Left cardiac atrium (tissue), 4 donors: Measurements from ENCODE around the gene NEDD8. TPM values are rescaled to one million over a fixed set of nuclear protein-coding genes. Genes with fewer than 3 reads are reported as not detected.
"Not testable (repeated sequence)": the region's sequence is repeated elsewhere in the genome, so short reads cannot be mapped to it uniquely, and the experiment has no call there.

Experiments
- ATAC-seq, 2 donors: fragments of 200-7000 bp; cut with Tn5 transposase; one replicate each; pipeline ENCODE4 v1.9.1; 2020; ENCODE audit warnings: mild to moderate bottlenecking in 2 of 2, moderate library complexity in 2 of 2
- DNase-seq: peaks from one replicate; pipeline ENCODE4 v3.0.0-alpha.2; 2020
- intact Hi-C, 2 donors: fragments of 100-400 bp; cut with DNase I; formaldehyde crosslinking; loops; one replicate each; pipeline versions ENCODE4 v1.14.1 to v1.15.1; 2022 to 2023
- total RNA-seq, 2 donors: library from RNA; stranded (reverse); fragmentation: NEBNext Ultra II Directional; extraction: Animal tissue kit (Norgen Biotek cat#: 25700); gene quantifications; one replicate each; pipeline ENCODE4 v1.2.1, GENCODE V29; 2021
- donor health status: DM: no; HTN: yes; CAD: no.
- donor health status: DM: no; HTN: yes; CAD: no; lungs with severe emphysema.
- donor health status: DM: yes; HTN: yes; CAD: no.
- donor health status: Dilated cardiomyopathy.

Gene NEDD8
- total RNA-seq, 2 donors from 2014 or later = 162 to 186 TPM

- intact Hi-C loops = no loop called here
- no peak for ATAC-seq
- no peak for DNase-seq
These were observed 2.2 kb upstream of the NEDD8 start for GRCh38 chr14:24234095-24235005.

- ATAC-seq (peak in 1 of 2 donors; percentile 3), DNase-seq (no peak)
- intact Hi-C loops = no loop called here
These were observed 1.3 kb upstream of the NEDD8 start for GRCh38 chr14:24233538-24233866.

- intact Hi-C loops = no loop called here
These were observed 724 bp upstream of the NEDD8 start, which contains the start of gene GMPR2 for GRCh38 chr14:24232645-24233537. GMPR2 (plus strand) TSS chr14:24232929; CDS start chr14:24233254, 325 bp downstream.

DNA sequence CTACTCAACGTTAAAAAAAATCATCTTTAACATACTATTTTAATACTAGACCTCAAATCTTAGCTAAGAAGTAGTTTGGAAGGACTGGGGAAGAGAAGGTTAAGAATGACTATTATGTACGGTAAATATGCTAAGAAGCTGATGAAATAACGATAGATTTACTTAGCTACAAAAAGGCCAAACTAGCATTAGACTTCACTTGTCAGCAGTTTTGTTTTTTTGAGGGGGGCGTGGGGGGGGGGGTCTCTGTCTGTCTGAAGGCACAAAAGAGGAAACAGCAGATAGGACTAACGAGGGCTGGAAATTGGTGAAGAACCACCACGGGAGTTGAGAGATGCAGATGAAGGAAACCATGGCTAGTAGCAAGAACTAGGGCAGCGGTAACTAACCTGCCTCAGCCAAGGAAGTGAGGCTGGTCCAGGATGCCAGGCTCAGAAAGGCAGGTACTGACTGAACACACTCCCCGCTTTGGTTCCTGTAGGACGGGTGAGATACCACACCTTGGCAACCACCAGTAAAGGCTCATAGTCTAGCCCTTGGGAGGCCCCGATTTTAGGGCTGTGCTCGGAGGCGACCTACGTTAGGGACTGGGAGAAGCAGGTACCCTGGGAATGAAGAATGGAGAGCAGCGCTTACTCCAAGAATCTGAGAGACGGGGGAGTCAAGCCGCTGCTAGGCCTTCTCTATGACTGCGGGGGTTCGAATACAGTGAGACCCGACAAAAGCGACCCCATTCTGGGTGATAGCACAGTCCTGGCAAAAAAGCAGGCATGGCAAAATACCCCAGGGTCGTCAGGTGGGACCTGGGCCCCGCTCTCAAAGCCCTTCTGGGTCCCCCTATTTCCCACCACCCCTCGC lies 675 bp downstream of the NEDD8 start:
- ATAC-seq (peak in 1 of 2 donors; percentile 6), DNase-seq (no peak)
- intact Hi-C loops = no loop called here

More at GRCh38 chr14:24232645-24233537, 724 bp upstream of the NEDD8 start, which contains the start of gene GMPR2:
- peak; percentile 58 to 67 for ATAC-seq
- peak; percentile 84 for DNase-seq

GRCh38 chr14:24228902-24229301 lies 3.3 kb downstream of the NEDD8 start:
- no peak for ATAC-seq
- intact Hi-C loops = no loop called here

DNA sequence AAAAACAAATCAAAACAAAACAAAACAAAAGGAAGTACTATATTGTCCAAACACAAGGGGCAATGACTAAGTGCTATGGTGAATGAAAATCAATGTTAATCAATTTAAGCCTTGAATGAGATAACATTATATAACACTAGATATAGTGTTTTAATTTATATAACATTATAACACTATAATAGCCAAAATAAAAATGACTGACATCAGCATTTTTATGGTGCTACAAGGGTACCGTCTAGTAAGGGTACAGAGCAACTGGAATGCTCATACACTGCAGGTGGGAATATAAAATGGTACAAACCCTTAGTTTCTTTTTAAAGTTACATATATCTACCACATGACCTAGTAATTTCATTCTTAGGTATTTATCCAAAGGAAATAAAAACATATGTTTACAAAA lies 5.7 kb downstream of the NEDD8 start:
- intact Hi-C loops = no loop called here
- ATAC-seq = no peak
- DNase-seq = no peak

More at GRCh38 chr14:24228902-24229301, 3.3 kb downstream of the NEDD8 start:
- no peak for DNase-seq

DNA sequence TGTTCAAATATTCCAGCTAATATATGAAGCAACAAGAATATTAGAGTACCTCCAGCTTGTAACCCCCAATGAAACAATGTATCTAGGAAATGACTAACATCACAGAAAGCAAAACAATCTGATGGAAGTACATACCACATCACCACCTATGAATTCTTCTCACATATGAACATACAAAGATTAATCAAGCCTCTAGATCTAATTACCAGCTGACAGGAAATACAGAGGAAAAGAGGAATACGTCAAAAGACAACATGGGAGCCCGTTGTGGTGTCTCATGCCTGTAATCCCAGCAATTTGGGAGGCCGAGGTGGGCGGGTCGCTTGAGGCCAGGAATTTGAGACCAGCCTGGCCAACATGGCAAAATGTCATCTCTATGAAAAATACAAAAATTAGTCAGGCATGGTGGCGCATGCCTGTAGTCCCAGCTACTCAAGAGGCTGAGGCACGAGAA lies 7.5 kb downstream of the NEDD8 start:
- no peak for DNase-seq
- no peak for ATAC-seq
- intact Hi-C loops = no loop called here

DNA sequence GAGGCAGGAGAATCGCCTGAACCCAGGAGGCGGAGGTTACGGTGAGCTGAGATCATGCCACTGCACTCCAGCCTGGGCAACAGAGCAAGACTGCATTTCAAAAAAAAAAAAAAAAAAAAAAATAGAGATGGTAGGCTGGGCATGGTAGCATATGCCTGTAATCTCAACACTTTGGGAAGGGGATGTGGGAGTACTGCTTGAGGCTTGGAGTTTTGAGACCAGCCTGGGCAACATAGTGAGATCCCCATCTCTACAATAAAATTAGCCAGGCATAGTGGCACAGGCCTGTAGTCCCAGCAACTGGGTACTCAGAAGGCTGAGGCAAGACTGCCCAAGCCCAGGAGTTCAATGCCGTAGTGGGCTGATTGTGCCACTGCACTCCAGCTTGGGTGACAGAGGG lies 9.2 kb downstream of the NEDD8 start:
- DNase-seq, ATAC-seq, intact Hi-C loops: not testable (repeated sequence)

- ATAC-seq (no peak), DNase-seq (no peak)
- intact Hi-C loops = no loop called here
These were observed 12.6 kb downstream of the NEDD8 start for GRCh38 chr14:24219521-24219920.

DNA sequence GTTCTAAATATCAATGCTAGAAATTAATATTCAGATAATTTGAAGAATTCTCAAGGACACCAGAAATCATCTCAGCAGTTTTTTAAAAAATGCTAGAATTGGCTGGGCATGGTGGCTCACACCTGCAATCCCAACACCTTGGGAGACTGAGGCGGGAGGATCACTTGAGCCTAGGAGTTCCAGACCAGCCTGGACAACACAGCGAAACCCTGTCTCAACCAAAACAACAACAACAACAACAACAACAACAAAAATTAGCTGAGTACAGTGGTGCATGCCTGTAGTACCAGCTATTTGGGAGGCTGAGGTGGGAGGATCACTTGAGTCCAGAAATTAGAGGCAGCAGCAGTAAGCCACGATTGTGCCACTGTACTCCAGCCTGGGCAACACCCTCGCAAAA lies 13.1 kb downstream of the NEDD8 start:
- ATAC-seq (no peak), DNase-seq (no peak)
- intact Hi-C loops = no loop called here

- DNase-seq, ATAC-seq, intact Hi-C loops: not testable (repeated sequence)
These were observed 15.3 kb downstream of the NEDD8 start for GRCh38 chr14:24216876-24217275.

GRCh38 chr14:24216345-24216699 lies 15.8 kb downstream of the NEDD8 start:
- no peak for DNase-seq
- ATAC-seq = no peak
- intact Hi-C loops = no loop called here

DNA sequence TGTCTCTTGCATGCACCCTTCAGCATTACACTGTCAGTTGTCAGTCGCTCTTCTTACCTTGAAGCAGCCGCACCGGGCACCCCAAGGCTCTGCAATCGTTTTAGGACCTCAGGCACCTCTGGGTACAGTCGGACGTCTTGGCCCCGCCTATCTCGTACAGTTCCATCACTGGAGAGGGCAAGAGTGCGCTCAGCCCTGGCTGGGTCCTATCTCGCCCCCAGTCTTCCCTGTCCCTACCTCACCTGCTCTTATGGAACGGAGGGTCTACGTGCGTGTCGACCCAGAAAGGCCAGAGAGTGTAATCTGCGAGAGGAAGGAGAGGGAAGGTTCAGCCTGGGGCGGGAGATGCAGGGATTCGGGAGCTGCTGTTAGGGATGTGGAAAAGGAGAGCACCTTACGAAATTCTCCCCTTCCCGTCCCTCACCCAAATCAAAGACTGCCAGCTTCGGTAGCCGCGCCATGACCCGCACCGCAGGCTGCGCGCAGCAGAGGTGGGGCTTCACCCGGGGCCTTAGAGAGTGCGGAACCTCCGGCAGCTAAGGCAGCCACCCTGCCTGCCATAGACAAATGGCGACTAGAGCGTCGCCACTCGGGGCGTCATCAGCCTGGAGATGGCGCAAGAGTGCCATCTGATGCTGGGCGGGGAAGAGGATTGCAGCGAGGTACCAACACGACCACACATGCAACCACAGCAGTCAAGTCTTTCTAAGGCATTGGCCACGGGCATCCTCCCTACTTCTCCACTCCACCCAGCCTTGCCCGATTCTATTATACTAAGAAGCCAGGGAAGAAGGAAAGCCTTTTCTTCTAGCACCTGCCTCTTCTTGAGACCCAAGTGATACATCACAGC lies 16.4 kb downstream of the NEDD8 start, which contains the start of gene MDP1:
MDP1 (minus strand) TSS at position 572 of the 850 bp plus-strand sequence; CDS start at position 461, 111 bp downstream.
- ATAC-seq = peak; percentile 74 to 80

DNA sequence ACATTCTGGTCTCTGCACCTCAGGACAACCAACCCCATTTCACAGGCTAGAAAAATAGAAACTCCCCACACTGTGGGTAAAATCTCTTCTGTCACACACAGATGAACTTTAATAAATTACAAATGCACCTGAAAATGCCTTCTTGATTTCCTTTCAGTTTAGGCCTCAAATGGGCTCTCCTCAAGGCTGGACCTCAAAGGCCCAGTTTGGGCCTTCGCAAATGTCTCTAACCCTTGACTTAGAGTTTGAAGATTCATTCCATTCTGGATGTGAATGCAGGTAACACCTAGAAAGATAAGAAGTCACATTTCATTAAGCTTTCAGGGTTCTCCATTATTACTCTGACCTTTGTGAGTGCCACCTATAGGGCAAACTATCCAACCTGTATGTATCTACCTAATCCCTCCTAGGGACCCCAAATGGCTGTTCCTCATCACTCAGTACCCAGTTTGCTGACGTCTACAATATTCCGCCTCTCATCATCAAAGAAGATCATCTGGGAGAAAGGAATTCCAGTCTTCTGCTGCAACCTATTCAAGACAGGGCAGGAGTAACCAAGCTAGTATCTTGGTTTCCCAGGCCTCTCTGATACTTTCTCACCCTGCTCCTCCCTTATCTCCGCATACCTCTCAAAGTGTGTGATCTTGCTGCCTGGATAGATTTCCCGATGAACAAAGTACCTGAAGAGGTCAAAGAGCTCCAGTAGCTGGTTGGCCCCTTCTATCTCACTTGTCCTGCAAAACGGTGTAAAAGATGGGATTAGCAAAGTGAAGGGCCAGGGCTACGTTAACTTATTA lies 18.1 kb downstream of the NEDD8 start:
- no peak for DNase-seq
- no peak for ATAC-seq
- intact Hi-C loops = no loop called here

More for the DNA sequence above, 16.4 kb downstream of the NEDD8 start, which contains the start of gene MDP1:
- intact Hi-C loops = no loop called here
- peak; percentile 89 for DNase-seq

GRCh38 chr14:24212924-24213865 lies 19.0 kb downstream of the NEDD8 start, which contains the start of gene CHMP4A:
CHMP4A (minus strand) TSS chr14:24213488; CDS start chr14:24213439, 49 bp downstream.
- ATAC-seq (peak; percentile 93 to 95), DNase-seq (peak; percentile 99)
- intact Hi-C loops = no loop called here

- ATAC-seq = no peak
- intact Hi-C loops = no loop called here
- no peak for DNase-seq
These were observed 20.9 kb downstream of the NEDD8 start for GRCh38 chr14:24211311-24211710.
